GM18517 (cell line): ENCODE data around the gene ZNF451.
"Not testable (repeated sequence)": the region's sequence is repeated elsewhere in the genome, so short reads cannot be mapped to it uniquely, and the experiment has no call there.

ENCODE experiments used
- ATAC-seq: cut with Tn5 transposase; IDR thresholded peaks from one replicate; pipeline ENCODE4 v1.9.1; 2021; ENCODE audit warnings: mild to moderate bottlenecking, moderate library complexity; ENCODE audit not compliant: unreplicated experiment

The ZNF451 gene

DNA sequence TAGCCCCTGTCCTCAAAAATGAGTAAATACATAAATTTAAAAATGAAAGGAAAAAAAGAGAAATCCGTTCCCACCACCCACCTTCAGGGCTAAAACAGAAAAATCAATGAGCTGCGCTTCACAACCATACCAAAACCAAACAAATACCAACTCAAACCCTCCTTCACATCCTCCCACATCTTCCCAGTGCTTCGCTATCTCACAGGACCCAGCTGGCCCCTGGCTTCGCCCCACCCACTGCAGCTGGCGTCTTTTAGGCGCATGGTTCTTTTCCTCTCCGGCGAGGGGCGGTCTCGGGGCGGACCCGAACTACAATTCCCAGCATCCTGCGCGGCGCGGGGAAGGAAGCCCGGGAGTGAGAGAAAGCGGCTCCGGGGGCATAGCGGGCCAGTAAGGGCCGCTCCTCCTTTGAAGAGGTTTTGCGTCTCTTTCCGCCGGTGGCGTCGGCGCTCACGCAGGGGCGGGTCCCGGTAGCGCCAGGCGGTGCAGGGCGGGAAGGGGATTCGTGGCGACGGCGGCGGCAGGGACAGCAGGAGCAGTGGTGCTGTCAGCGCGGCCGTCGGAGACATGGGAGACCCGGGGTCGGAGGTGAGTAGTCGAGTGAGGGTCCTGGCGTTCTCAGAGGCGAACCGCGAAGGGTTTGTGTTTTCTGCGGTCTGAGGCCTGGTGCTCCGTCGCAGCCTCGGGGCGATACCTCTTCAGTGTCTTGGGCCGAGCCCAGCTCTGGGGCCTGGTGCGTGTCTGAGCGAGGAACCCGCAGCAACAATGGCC, at the start of gene ZNF451:
Gene ZNF451, plus strand, starts transcription at position 502 of the 771 bp plus-strand sequence. Its CDS starts 66 bp downstream, at position 568.
- ATAC-seq = peak; percentile 88

DNA sequence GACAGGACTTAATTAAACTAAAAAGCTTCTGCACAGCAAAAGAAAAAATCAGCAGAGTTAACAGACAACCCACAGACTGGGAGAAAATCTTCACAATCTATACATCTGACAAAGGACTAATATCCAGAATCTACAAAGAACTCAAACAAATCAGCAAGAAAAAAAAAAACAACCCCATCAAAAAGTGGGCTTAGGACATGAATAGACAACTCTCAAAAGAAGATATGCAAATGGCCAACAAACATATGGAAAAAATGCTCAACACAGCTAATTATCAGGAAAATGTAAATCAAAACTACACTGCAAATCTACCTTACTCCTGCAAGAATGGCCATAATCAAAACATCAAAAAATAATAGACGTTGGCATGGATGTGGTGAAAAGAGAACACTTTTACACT, 45.9 kb upstream of the ZNF451 start:
- not testable (repeated sequence) for ATAC-seq

GRCh38 chr6:57044568-57044967, 45.4 kb upstream of the ZNF451 start:
- ATAC-seq = no peak

DNA sequence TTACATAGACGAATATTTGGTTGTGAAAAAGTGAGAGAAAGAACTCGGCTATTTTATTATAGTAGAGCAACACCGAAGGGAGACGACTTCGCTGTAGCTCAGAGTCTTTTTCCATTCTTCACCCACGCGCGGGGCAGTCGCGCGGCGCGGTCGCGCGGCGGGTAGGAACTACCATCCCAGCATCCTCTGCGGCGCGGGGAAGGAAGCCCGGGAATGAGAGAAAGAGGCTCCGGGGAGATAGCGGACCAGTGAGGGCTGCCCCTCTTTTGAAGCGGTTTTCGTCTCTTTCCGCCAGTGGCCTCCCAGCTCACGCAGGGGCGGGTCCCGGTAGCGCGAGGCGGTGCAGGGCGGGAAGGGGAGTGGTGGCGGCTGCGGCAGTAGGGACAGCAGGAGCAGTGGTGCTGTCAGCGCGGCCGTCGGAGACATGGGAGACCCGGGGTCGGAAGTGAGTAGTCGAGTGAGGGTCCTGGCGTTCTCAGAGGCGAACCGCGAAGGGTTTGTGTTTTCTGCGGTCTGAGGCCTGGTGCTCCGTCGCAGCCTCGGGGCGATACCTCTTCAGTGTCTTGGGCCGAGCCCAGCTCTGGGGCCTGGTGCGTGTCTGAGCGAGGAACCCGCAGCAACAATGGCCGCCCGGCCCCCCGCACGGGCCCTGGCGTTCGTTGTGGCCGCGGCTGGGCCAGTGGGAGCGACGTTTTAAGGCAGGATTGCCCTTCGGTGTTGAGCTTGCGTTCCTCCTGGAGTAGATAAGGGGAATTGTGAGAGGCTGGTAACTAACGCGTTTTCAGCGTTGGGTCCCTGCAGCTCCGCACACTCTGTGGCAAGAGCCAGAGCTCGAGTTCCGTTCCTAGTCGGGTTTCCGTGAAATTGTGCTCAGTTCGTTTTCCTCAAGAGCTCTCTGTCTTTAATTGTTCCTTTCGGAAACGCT, 43.4 kb upstream of the ZNF451 start, which contains the start of gene KIAA1586:
Gene KIAA1586, plus strand, starts transcription at position 362 of the 925 bp plus-strand sequence. Its CDS starts 63 bp downstream, at position 425.
- ATAC-seq = peak; percentile 88

GRCh38 chr6:57047257-57047585, 42.8 kb upstream of the ZNF451 start:
- ATAC-seq = peak; percentile 25

DNA sequence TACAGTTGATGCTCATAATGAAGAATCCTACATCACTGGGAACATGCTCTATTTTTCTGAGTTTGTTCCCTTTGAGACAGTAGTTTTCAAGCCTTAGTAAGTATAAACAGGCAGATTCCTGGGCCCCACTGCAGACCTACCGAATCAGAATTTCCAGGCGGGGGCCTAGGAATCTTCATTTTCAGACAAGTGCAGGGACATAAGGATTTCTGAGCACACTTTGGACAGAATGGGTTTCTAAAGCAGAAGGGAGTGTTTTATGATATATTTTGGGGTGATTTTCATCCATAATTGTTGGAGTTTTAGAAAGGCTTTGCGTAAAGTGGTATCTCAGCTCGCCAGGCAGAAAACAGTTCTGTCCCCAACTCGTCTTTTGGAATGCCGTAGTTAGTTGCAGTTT, 42.1 kb upstream of the ZNF451 start:
- ATAC-seq = not testable (repeated sequence)

DNA sequence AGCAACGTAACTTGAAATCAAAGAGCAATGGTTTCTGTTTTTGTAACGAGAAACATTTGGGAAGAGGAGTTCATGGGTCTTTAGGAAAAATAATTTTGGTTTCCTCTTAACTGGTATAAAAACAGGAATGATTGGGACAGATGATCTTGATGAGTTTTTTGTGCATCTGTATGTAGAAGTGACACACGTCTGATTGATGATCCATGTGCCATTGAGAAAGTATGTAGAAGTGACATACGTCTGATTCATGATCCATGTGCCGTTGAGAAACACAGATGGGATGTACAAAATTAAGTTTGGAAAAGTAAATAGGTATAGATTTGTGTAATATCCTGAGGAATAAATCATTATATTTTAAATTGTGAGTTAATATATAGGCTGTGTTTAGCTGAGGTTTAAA, 41.4 kb upstream of the ZNF451 start:
- no peak for ATAC-seq

GRCh38 chr6:57063847-57064246, 26.1 kb upstream of the ZNF451 start:
- no peak for ATAC-seq

GRCh38 chr6:57064809-57065208, 25.2 kb upstream of the ZNF451 start:
- no peak for ATAC-seq

GRCh38 chr6:57068061-57068460, 21.9 kb upstream of the ZNF451 start:
- no peak for ATAC-seq

- no peak for ATAC-seq
Measured at GRCh38 chr6:57069228-57069627, 20.8 kb upstream of the ZNF451 start.

- no peak for ATAC-seq
Measured at GRCh38 chr6:57069920-57070331, 20.1 kb upstream of the ZNF451 start.

- no peak for ATAC-seq
Measured at GRCh38 chr6:57072108-57072507, 17.9 kb upstream of the ZNF451 start.

- ATAC-seq = no peak
Measured at GRCh38 chr6:57074383-57074782, 15.6 kb upstream of the ZNF451 start.

- no peak for ATAC-seq
Measured at GRCh38 chr6:57075092-57075491, 14.9 kb upstream of the ZNF451 start.

- ATAC-seq = no peak
Measured at GRCh38 chr6:57078531-57079207, 11.3 kb upstream of the ZNF451 start.

DNA sequence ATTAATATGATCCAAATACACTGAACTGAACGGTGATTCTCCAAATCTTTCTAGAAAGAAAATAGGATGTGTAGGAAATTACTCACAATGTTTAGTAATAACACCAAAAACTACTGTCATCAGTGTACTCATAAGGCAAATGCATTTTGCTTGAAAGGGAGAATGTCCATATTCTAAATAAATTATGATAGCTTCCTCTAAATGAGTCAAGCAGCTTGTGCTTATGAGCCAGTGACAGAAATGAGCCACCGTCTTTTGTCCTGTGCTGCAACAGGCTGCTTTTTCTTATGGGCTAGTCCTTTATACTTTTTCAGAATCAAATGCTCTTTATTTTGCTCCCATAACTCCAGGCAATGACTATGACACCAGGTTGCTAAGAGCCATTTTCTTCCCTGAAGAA, 4.5 kb upstream of the ZNF451 start:
- ATAC-seq = no peak

- no peak for ATAC-seq
Measured at GRCh38 chr6:57086843-57087242, 3.1 kb upstream of the ZNF451 start.

DNA sequence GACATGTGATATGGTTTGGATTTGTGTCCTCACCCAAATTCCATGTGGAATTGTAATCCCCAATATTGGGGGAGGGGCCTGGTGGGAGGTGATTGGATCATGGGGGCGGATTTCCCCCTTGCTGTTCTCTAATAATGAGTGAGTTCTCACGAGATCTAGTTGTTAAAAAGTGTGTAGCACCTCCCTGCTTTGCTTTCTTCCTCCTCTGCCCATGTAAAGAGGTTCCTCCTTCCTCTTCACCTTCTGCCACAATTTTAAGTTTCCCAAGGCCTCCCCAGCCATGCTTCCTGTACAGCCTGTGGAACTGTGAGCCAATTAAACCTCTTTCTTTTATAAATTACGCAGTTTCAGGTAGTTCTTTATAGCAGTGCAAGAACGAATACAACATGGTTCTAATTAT, 2.1 kb upstream of the ZNF451 start:
- ATAC-seq = no peak

DNA sequence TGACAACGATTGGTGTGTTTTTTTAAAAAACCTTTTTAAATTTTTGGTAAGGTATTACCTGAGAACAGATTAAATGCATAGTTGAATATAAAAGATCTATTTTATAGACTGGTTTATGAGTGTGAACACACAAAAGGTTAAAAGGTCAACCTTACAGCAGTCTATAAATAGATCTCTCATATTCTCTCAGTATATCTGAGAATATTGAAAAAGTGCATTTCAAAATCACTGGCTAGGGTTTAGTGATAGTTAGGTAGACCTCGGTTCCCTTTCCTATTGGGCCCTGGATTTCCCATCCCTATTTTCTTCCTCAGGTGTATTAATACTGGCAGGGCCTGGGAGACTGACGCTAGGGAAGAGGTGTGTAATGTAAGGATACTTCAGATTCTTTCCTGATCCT, 723 bp upstream of the ZNF451 start:
- no peak for ATAC-seq

DNA sequence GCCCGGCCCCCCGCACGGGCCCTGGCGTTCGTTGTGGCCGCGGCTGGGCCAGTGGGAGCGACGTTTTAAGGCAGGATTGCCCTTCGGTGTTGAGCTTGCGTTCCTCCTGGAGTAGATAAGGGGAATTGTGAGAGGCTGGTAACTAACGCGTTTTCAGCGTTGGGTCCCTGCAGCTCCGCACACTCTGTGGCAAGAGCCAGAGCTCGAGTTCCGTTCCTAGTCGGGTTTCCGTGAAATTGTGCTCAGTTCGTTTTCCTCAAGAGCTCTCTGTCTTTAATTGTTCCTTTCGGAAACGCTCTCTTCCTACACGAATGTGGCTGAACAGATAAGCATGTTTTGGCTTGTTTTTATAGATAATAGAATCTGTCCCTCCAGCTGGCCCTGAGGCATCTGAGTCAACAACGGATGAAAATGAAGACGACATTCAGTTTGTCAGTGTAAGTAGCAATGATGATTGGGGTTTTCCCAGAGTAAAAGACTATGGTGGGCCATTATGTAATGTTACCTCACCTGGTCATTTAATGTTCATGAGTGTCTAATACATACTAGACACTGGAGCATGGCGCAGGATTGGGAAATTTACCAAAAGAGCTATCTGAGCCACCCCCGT, 575 bp downstream of the ZNF451 start:
- peak; percentile 6 for ATAC-seq
